ENCODE measurements around the gene CSAG2.
"Not testable (repeated sequence)": the region's sequence is repeated elsewhere in the genome, so short reads cannot be mapped to it uniquely, and the experiment has no call there.

GRCh38 chrX:152681012-152681411 lies 28.1 kb downstream of the CSAG2 start:
- not testable (repeated sequence) for TF ChIP-seq POLR2A (IDR thresholded peaks at IDR 0.05; ENCODE audit: low read length); GATA1 (IDR thresholded peaks at IDR 0.05; ENCODE audit: low read depth, low read length)
